ENCODE results near the gene CFLAR.

DNA sequence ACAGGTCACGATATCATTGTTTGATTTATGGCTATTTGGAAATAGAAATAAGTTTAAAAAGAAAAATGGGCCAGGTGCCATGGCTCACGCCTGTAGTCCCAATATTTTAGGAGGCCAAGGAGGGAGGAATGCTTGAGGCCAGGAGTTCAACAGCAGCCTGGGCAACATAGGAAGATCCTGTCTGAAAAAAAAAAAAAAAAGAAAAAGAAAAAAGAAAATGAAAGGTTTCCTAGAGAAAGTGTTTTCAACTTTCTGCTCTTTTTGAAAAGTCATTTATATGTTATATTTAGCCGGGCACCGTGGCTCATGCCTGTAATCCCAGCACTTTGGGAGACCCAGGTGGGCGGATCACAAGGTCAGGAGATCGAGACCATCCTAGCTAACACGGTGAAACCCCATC, 41.0 kb upstream of the CFLAR start:
- TF ChIP-seq, protein P1, sequence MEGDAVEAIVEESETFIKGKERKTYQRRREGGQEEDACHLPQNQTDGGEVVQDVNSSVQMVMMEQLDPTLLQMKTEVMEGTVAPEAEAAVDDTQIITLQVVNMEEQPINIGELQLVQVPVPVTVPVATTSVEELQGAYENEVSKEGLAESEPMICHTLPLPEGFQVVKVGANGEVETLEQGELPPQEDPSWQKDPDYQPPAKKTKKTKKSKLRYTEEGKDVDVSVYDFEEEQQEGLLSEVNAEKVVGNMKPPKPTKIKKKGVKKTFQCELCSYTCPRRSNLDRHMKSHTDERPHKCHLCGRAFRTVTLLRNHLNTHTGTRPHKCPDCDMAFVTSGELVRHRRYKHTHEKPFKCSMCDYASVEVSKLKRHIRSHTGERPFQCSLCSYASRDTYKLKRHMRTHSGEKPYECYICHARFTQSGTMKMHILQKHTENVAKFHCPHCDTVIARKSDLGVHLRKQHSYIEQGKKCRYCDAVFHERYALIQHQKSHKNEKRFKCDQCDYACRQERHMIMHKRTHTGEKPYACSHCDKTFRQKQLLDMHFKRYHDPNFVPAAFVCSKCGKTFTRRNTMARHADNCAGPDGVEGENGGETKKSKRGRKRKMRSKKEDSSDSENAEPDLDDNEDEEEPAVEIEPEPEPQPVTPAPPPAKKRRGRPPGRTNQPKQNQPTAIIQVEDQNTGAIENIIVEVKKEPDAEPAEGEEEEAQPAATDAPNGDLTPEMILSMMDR (IDR thresholded peaks at IDR 0.05): no peak
- TF ChIP-seq EZH2phosphoT487 (IDR thresholded peaks at IDR 0.05) (no peak), EZH2 (IDR thresholded peaks at IDR 0.05) (no peak)
